ENCODE data around the gene CCDC85C.

CCDC85C gene

DNA sequence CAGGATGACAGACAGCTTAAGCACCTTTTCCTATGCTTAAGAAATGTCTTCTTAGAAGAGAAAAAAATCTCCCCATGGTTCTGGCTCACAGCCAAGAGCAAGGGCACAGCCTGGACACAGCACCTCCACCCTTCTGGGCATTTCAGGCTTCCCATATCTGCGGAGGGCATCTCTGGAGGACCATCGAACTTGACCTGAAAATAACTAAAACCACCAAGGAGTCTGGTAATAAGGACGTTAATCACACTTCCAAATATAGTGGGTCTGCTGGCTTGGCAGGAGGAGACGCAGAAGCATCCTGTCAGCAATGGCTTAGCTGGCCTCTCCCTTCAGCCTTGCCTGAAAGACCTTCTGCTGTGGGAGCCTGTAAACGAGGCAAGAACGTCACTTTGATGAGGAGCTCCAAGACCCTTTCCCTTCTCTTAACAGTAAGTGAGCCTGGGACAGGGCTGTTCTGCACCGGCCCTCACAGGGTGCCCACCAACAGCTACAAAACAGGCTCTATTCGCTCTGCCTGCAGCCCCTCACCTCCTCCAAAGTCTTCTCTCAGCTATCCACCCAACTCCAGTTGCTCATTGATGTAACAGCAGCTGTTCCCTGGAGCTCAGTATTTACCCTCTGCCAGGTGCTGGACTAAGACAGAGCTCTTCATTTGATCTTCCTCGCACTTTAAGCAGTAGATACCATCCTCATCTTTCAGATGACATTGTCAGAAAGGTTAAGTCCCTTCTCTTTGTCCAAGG, 136.5 kb downstream of the CCDC85C start:
- no peak for DNase-seq

GRCh38 chr14:99466758-99467157, 137.2 kb downstream of the CCDC85C start:
- no peak for DNase-seq

GRCh38 chr14:99465288-99465687, 138.7 kb downstream of the CCDC85C start:
- DNase-seq: no peak

DNA sequence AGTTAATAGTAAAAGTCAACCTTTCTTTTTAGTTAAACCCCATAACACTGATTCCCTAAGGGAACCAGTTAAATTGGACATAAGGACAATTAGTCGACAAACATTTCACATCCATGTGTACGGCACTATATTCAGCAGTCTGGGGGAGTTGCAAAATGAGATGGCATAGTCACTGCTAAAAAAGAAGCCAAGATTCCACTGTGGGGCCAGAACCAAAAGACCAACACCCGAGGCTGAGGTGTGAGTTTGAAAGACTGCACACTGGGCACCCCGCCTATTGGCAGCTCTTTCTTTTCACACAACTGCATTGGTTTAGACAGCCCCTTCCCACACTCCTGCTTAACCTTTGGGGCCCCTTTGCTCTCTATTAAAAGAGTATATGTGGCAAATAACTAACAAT, 140.0 kb downstream of the CCDC85C start:
- no peak for DNase-seq

DNA sequence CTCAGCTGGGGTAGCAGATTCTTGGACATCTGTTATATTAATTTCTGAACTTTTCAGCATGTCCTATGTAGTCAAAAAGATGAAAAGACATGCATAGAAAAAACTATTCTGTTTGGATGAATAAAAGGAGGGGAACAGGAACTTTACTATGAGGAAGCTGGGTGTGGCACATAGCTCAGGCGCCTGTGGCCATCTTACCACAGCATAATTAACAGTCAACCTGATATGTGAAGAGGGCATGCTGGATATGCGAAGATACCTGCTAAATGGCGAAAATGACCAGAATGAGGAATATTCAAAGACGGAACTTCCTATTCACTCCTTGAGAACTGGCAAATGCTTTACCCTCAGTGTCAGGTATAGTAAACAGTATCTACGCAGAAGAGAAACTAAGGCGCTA, 141.8 kb downstream of the CCDC85C start:
- DNase-seq: no peak

DNA sequence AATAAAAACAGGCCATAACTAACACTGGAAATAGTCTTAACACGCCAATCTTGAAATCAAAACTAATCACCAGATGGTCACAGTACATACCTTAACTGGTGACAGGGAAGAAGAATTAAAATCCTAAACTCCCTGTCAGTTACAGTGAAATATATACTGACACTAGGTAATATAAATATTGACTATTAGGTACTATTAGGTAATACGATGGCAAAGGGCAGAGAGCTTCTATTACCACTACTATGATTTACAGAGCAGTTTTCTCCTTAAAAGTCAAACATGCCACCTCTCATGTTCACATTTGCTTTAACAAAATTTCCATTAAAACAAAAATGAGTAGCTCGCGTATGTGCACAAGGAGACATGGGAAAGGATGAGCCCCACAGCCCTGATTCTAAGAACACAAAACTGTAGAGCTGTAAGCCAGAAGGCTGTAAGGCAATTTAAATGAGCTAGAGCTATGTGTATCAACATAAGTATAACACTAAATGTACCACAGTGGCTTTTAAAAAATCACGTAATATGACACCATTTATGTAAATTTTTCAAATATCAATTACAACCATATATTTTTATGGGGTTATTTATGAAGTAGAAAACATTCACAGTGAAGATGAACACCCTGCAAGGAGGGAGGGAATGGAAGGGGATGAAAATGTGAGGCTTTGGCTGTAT, 142.5 kb downstream of the CCDC85C start:
- DNase-seq: no peak

DNA sequence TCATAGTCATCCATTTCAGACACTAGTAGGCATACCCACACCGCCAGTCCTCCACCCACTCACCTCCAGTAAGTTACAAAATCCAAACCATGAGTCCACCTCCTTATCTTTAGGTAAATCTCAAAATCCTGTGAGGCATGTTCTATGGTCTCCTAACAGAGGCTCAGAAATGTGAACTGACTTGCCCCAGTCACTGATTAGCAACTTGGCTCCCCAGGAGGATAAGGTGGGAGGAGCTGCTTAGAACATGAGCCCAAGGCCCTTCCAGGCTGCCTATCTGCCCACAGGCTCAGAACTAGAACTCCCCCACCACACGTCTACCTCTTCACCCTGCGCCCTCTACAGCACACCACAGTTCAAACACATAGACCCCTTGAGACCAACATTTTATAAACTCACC, 143.2 kb downstream of the CCDC85C start:
- DNase-seq: no peak

GRCh38 chr14:99459481-99460100, 144.4 kb downstream of the CCDC85C start:
- no peak for DNase-seq

DNA sequence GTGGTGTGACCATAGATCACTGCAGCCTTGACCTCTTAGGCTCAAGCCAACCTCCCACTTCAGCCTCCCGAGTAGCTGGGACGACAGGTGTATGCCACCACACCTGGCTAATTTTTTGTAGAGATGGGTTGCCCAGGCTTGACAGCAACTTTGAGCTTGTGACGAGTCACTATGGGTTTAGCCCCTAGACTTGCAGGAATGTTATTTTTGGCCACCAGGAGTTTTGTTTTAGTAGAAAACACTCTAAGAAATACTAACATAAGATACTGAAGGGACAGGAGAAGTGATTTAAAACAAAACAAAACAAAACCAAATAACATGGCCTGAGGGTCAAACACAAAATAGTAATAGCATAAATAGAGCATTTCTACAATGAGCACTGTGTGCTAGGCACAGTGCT, 149.8 kb downstream of the CCDC85C start:
- DNase-seq: no peak

DNA sequence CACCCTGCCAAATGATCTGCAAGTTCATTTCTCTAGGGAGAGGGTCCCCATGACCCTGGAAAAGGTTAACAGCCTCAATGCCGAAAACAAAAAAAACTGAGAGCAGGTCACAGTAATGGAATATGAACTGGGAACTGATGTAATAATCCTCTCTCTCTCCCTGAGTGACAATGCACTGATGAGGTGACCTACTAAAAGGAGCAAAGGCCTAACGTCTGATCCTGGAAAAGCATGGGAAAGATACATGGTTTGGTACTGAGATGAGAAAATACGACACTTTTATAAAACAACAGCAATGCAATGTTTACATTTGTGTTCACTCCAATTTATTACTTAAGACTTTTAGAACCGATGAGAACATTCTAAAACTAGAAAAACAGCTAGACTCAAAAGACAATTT, 151.0 kb downstream of the CCDC85C start:
- DNase-seq: no peak

DNA sequence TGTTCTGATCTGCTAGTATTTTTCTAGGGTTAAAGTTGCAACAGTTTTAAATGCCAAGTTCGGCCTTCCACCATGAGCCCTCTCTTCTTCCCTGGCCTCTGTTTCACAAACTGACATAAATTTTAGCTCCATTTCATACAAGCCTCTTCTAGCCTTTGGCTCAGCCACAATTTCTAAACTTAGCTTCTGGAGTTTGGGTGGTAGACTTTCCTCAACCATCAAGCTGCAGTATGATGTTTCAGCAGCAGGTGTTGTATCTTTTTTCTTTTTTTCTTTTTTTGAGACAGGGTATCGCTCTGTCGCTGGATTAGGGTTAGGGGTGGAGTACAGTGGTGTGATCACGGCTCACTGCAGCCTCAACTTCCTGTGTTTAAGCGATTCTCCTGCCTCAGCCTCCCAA, 152.8 kb downstream of the CCDC85C start:
- DNase-seq: no peak

DNA sequence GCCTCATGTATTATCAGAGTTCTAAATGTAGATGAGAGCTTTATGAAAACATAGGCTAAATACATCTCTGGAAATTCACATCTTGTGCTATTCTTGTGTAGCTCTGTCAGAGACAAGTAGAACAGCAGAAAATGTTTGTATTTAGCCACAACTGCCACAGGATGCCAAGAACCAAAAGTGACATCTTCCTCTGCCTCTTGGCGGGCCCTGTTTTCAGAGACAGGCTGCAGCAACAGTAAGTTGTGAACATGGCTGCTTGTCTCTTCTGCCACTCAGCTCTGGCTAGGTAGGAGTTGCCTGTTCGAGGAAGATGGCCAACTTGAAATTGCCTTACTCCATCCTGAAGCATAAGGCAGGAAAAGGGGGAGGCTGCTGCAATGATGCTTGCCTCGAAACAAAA, 153.7 kb downstream of the CCDC85C start:
- DNase-seq: no peak
